ENCODE data around the gene ARSG. TPM values are rescaled to one million over a fixed set of nuclear protein-coding genes. Genes with fewer than 3 reads are reported as not detected.
"Not testable (repeated sequence)": the region's sequence is repeated elsewhere in the genome, so short reads cannot be mapped to it uniquely, and the experiment has no call there.

The ARSG gene
- total RNA-seq, 1 donor, result 1.1 TPM

DNA sequence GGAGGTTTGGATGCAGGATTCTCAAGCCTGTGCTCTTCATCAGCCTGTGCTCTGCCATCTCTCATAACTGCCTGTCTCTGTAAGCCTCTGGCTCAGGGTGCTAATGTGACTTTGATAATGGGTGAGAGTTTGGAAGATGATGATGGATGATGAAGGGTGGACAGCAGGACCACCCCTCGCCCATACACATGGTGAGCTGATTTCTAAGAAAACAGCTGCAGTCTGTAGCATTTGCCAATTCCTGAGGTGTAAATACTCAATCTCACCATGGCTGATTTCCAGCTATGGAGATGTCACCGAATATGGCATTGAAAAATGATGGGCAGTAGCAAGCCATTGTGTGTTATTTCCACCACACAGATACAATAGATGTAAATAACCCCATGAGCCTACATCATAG, 74.2 kb downstream of the ARSG start:
- no peak for DNase-seq (ENCODE audit: low read depth in 2 of 3, low spot score in 2 of 3)

DNA sequence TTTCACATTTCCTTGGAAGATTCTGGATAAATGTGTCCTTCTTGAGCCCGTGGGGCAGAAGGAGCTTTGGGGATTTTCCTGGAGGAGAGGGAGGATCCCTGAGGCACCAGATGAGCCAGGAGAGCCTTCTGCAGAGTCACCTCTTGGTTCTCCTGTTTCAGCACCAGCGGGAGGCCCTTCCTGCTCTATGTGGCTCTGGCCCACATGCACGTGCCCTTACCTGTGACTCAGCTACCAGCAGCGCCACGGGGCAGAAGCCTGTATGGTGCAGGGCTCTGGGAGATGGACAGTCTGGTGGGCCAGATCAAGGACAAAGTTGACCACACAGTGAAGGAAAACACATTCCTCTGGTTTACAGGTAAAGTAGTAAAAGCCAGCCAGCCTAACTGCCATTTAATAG, 77.1 kb downstream of the ARSG start:
- no peak for DNase-seq (ENCODE audit: low read depth in 2 of 3, low spot score in 2 of 3)

DNA sequence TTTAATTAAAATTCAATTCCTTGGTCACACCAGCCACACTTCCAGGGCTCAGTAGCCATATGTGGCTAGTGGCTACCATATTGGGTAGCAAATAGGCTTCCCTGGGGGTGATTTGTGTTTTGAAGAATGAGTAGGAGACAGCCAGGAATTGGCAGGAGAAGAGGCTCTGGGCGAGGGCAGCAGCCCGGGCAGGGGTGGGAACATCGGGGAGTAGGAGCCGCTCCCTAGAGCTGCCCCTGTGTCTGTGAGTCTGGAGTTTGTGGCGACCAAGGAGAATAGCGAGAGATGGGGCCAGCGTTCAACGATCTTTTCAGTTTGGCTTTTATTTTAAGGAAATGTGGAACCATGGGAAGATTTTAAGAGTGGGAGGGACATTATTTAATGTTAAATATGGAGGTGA, 84.3 kb downstream of the ARSG start:
- no peak for DNase-seq (ENCODE audit: low read depth in 2 of 3, low spot score in 2 of 3)

DNA sequence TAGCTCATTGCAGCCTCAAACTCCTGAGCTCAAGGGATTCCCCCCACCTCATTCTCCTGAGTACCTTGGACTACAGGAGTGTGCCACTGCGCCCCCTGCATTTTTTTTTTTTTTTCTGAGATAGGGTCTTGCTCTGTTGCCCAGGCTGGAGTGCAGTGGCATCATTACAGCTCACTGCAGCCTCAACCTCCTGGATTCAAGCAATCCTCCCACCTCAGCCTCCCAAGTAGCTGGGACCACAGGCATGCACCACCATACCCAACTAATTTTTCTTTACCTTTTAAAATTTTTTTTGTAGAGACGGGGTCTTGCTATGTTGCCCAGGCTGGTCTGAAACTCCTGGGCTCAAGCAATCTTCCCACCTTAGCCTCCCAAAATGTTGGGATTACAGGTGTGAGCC, 84.9 kb downstream of the ARSG start:
- DNase-seq (ENCODE audit: low read depth in 2 of 3, low spot score in 2 of 3), result not testable (repeated sequence)

DNA sequence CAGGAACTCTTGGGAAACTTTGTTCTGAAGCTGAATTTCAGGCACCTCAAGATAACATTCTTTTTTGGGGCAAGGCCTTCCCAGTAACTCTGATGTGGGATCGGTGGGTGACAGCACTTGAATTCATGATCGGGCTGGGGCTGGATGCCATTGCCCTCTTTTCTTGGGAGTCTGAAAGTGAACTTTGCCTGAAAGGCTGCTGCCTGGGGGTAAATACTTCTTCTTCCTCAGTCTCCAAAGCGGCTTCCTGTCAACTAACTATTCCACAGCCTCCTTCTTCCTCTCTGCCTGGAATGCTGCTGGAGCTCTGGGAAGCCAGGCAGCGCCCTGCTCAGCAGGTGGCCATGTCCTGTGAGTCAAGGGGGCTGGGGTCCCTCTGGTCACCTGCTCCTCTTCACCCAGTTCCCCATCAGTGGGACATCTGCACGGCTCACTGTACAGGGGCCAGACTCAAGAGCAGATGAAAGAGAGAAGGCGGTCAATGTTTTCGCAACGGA, 86.5 kb downstream of the ARSG start:
- DNase-seq (ENCODE audit: low read depth in 2 of 3, low spot score in 2 of 3), result no peak

DNA sequence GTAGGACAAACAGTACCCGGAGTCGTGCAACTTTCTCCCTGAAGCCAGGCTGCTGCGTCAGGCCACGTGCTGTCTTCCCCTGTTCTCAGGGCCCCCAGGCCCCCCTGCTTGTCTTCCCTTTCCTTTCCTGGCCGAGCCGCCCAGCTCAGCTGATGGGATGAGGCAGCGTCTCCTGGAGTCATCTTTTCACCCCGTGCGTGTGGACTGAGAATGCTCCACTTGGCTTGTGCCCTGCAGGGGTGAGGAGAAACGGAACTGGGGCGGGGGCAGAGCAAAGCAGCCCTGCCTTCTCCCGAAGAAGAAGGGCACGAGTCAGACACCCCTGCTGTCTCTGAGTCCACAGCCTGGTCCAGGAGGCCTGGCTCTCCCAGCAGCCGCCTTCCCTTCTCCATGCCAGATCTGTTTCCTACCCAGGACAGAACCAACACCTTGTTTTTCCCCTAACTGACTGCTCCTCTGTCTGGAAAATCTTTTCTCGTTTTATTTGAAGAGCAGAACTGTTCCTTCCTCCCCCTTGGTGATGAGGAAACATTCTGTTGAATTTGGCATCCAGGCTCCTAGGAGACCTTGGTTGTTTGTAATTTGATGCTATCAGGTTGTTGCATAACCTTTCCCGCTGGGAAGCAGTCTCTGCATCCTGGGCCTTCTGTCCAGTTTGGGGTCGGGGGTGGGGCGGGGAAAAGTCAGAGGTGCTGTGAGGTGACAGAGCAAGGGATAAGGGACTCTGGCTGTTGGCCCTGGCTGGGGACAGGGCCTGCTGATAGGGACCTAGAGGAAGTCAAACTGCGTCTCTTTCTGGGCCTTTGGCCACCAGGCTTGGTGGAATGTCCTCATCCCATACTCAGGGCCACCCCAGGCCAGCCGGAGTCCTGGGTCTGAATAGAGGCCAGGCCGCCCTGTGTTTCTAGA, 87.2 kb downstream of the ARSG start:
- DNase-seq (ENCODE audit: low read depth in 2 of 3, low spot score in 2 of 3), result no peak

DNA sequence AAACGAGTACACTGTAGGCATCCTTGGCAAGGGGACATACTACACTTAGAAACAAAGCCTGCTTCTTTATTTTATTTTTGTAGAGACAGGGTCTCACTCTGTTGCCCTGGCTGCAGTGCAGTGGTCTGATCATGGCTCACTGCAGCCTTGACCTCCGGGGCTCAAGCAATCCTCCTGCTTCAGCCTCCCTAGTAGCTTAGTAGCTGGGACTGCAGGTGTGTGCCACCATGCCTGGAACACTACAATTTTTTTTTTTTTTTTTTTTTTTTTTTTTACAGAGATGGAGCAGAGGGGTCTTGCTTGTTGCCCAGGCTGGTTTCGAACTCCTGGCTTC, 87.8 kb downstream of the ARSG start:
- no peak for DNase-seq (ENCODE audit: low read depth in 2 of 3, low spot score in 2 of 3)

DNA sequence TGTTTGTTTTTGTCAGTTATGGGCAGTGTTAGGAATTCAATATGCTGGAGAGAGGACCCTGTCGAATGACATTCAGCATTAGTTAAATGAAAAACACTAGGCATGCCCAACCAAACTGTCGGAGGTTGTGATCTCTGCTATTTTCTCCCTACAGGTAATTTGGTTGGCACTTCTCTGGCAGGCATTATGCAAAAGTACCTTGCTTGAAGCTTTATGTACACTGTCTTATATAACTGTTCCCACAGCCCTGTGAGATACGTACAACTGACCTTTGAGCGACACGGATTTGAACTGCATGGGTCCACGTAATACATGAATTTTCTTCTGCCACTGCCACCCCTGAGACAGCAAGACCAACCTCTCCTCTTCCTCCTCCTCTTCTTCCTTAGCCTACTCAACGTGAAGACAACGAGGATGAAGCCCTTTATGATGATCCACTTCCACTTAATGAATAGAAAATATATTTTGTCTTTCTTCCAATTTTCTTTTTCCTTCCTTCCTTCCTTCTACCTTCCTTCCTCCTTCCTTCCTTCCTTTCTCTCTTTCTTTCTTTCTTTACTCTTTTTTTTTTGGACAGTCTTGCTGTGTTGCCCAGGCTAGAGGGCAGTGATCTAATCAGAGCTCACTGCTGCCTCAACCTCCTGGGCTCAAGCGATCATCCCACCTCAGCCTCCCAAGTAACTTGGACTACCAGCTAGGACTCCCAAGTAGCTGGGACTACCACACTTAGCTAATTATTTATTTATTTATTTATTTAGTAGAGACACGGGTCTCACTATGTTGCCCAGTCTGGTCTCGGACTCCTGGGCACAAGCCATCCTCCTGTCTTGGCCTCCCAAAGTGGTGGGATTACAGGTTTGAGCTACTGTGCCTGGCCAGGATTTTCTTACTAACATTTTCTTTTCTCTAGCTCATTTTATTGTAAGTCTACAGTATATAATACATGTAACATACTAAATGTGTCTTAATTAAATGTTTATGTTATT, 88.7 kb downstream of the ARSG start:
- no peak for DNase-seq (ENCODE audit: low read depth in 2 of 3, low spot score in 2 of 3)

DNA sequence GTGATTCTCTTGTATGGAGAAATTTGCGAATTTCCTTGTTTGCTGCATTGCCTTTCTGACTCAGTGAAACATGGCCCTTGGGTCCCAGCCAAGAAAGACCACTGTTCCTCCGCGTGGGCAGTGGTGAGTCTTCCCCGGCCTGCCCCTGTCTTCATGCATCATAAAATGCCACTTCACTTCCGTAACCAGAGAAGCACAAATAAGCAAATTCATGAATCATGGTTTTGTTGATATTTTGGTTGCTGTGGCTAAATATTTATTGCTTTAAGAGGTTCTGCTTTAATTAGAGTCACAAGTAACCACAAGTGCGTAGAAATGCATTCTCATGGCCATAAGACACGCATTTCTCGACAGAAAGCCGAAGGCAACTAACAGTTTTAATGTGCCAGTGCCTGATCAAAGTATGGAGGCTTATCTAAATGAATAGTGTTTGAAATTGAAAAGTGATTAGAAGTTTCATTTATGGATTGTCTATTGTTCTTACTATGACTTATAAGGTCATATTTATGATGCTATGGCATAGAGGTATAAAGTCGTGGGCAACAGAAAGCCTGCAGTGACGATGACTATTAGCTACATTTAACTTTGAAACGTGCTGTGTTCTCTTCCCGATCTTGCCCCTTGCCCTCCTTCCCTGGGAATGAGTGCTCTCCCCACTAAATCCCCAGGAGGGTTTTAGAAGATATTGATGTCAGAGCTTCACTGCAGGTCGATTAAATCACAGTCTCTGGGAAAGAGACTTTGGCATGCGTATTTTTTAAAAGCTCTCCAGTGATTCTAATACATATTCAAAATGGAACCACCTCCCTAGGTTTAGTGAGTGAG, 90.0 kb downstream of the ARSG start:
- DNase-seq (ENCODE audit: low read depth in 2 of 3, low spot score in 2 of 3), result peak in 1 of 3 donors; percentile 27

DNA sequence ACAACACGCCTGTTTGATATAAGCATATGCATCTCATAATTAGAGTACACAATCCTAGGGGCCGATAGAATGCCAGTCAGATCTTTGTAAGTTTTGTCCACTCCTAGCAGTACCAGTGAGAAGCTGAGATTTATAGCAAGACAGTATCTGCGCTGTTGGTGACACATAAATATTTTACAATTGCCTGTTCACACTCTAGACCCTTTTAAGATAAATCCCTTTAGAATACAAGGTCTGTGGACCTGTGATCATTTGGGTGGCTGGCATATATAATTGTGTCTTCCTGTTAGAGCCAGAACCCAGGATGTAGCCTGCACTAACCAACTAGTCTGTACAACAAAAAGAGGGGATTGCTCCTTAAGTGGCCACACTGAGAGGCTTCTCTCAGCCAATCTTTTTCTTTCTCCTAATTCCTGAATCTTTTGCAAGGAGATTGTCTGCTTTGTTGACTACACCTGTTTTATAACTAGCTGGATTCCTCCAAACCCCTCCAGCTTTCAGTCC, 91.3 kb downstream of the ARSG start:
- DNase-seq (ENCODE audit: low read depth in 2 of 3, low spot score in 2 of 3), result no peak

DNA sequence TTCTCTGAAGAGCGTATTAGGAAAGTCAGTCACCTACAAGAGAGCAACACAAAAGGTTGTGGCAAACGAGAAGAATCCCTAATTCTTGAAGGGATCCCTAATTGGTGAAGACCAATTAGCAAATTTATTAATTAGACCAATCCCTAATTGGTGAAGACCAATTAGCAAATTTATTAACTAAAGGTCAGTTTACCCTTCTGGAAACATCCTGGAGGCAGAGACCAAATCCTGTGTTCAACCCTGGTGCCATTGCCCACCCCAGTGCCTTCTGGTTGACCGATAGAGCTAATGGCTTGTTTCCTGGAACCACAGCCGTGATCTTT, 91.8 kb downstream of the ARSG start:
- DNase-seq (ENCODE audit: low read depth in 2 of 3, low spot score in 2 of 3), result no peak

DNA sequence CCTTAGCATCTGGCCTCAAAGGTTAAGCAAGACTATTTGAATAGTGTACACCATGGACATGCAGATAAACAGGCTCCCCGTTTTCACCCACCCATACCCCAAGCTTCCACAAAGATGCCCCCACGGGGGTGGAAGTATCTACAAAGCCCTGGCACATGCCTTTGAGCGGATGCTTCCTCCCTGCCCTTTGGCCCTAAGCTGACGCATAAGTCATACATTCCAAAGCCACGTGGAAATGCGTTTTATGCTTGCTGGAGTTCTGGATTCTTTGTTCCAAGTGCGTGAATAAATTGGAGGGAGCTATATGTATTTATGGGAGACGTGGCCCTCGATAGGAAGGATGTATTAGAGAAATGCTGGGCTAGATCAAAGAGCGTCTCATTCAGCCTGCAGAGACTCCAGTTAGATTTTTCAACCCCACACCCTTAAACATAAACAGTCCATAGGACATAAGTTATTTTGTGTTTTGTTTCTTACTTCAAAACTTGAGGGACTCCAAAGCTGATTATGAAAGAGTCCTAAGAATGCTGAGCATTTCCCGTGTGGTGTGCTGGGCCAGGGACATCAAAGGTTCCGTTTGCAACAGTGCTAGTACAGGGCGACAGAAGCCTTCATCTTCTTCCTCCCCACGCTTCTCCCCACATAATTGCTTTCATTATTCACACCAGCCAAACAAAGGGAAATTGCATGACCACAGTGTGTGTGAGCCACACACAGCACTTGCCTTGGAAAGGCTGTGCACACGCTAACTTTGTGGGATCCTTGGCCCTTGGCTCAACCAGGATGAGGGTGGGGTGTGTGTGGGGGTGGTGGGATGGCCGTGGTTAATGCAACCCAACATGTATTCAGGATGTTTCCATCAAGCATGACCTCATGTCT, 92.4 kb downstream of the ARSG start:
- no peak for DNase-seq (ENCODE audit: low read depth in 2 of 3, low spot score in 2 of 3)

DNA sequence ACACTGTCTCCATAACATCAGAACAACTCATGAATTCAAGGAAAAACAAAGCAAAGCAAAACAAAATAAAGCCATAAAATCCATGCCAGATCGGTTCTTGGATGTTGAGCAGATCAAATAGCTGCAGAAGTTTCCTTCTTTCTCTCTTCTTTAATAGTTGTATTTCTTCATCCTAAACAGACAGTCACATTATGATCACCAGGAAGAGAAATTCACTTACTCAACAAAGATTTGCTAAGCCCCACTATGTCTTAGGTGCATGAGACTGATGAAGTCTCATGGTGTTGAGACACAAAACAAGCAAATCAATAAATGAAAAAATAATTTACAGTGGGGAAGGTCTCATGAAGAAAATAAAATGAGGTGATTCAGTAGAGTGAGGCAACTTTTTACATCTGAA, 93.2 kb downstream of the ARSG start:
- no peak for DNase-seq (ENCODE audit: low read depth in 2 of 3, low spot score in 2 of 3)

DNA sequence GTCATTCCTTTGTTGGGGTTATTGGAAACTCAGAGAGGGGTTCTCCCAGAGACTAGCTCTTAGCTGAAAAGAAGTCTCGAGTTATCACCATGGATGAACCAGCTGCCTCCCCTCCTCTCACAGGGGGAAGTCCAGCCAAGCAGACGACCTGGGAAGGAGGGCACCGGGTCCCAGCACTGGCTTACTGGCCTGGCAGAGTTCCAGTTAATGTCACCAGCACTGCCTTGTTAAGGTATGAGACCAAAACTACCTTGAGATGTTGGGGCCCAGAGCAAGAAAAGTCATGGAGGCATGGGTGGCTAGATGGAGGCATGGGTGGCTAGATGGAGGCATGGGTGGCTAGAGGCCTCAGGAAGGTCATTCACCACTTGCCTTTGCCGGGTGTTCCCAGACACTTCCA, 93.6 kb downstream of the ARSG start:
- DNase-seq (ENCODE audit: low read depth in 2 of 3, low spot score in 2 of 3), result no peak

DNA sequence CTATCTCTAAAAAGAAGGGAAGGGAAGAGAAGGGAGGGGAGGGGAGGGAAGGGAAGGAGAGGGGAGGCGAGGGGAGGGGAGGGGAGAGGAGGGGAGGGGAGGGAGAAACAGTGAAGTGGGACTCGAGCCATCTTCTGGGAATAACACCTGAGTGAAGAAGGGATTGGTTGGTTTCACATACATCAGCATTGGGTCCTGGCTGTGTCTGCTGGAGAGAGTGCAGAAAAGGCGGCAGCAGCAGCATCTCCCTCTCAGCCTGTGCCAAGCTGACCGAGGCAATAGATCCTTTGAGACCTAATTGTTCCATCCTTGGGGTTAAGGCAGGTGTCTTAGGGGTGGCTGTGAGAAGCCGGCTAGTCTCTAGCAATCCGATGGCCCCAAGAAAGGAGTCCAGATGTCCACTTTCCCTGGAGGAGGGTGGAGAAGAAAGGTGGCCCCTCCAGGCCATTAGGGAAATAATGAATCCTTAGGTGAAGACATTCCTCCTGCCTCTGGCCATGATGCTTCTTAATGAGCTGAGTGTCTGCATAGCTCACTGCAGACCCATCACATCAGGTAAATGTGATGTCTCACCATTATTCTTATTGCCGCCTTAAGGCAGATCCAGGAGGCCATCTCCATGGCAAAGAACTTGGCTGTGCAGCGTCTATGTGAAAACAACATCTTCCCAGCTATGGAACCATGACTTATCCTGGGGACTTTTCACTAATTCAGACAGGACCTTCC, 94.4 kb downstream of the ARSG start:
- DNase-seq (ENCODE audit: low read depth in 2 of 3, low spot score in 2 of 3), result no peak

DNA sequence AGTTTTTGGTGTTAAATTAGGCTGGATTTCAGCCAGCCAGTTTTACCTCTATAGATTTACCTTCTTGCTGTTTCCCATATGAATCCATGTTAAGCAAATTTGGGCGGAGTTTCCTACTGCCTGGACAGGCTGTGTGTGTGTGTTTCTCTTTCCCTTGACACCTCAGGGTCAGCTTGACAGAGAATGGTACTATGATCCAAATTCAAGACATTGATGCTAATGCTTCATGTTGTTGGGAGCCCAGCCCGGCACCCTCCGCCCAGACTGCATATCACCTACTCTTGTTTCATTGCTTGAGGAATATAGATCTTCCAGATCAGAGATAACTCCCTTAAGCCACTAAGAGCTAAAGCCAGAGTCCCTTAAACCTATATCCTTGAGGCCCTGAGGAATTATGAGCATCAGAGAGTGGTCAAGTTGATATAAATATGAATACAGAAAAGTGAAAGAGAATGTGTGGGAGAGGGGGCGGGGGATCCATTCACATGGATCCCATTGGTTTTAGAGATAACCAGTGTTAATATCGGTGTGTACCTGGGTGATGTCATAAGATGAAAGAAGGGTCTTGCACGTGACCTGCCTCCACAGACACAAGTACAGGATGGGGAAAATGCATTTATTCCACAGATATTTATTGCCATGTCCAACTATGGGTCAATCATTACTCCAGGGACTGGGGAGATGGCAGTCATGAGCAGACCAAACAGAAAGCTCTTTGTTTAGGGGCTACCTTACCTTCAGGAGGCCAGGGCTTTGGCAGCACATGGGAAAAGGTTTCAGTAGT, 96.3 kb downstream of the ARSG start:
- no peak for DNase-seq (ENCODE audit: low read depth in 2 of 3, low spot score in 2 of 3)

DNA sequence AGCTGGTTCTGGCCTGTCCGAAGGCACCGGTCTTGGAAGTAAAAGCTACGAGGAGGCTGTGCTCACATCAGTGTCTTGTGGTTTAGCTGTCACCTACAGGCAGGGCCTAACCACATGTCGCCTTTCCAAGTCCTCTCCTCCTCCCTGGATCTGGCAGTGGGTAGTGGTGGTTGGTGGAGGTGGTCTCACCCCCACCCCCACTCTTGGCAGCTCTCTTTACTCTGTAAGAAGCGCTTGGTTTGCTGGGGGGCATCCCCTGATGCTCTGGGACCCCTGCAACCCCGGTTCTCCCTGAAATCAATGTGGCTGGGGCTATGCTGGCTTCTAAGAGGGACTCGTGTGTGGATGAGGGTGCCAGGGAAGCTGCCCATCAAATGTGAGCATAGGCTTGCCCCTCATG, 97.7 kb downstream of the ARSG start:
- no peak for DNase-seq (ENCODE audit: low read depth in 2 of 3, low spot score in 2 of 3)

DNA sequence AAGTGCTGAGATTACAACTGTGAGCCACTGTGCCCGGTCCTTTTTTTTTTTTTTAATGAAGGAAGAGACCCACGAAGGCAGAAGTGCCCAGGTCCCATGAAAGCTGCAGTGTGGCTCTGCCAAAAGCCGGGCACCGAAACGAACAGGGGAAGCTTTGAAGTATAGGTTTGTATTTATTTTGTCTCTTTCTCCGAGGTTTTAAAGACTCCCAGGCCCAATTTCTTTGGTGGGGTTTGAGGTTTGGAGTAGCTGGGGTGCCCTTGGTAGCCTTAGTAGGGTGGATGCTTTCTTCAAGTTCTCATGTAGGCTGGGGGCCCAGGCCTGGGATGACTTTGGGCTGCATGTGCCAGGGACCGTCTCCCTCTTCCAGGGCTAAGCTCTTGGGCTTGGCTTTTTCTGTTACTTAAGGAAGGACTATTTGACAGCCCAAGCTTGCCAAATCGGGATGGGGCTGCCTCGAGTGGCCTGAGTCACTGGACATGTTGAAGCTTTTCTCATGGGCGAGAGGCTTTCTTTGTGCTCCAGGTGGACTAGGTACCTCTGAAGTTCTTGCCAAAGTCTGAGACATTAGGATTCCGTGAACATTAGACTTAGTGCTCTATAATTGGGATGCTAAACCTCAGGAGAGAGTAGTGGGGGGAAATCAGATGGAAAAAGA, 99.7 kb downstream of the ARSG start:
- DNase-seq (ENCODE audit: low read depth in 2 of 3, low spot score in 2 of 3), result no peak

Measured in hematopoietic multipotent progenitor cell (in vitro differentiated cells).